Body of pancreas (tissue), 4 donors: ENCODE measurements around the gene MAP2K5.

Experiments
- CTCF ChIP-seq, 7 experiments: fragments of 450-650 bp in 4 of 7; fragments of 200-600 bp in 3 of 7; sonication (generic) in 3 of 7; IDR thresholded peaks; one replicate each; pipeline ENCODE4 v1.5.1; 2016 to 2019; ENCODE audit warnings: antibody characterized with exemption in 7 of 7
- POLR2A ChIP-seq, 3 donors: fragments of 450-650 bp; IDR thresholded peaks; one replicate each; pipeline ENCODE4 v1.6.1; 2016; ENCODE audit warnings: antibody characterized with exemption in 3 of 3, mild to moderate bottlenecking in 2 of 3

DNA sequence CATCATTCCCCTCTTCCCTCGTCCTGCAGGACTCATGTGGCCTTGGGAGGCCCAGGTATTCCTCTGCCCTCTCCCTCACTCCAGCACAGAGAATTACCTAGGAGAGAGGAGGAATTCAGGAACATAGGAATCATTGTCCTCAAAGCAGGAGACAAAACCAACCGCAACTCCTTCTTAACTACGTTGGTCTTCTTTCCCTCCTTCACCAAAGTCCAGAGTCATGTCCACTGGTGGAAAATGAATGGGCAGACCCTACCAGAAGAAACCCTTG, 227.8 kb downstream of the MAP2K5 start:
- TF ChIP-seq CTCF (IDR thresholded peaks at IDR 0.05) (no peak), POLR2A (IDR thresholded peaks at IDR 0.05) (no peak)
